Measurements from ENCODE around the gene PLAGL1.

PLAGL1 gene

GRCh38 chr6:144008846-144009245, 787 bp upstream of the PLAGL1 start:
- DNase-seq = no peak

GRCh38 chr6:144007478-144008119, 460 bp downstream of the PLAGL1 start:
- DNase-seq = no peak

GRCh38 chr6:144006736-144007477, 1.2 kb downstream of the PLAGL1 start:
- no peak for DNase-seq

GRCh38 chr6:143999406-143999805, 8.7 kb downstream of the PLAGL1 start:
- DNase-seq = no peak

- no peak for DNase-seq
Measured at GRCh38 chr6:143998686-143999085, 9.4 kb downstream of the PLAGL1 start.

GRCh38 chr6:143993965-143994646, 14.0 kb downstream of the PLAGL1 start:
- DNase-seq = no peak

GRCh38 chr6:143992285-143992684, 15.8 kb downstream of the PLAGL1 start:
- DNase-seq = no peak

- DNase-seq = no peak
Measured at GRCh38 chr6:143986463-143987065, 21.5 kb downstream of the PLAGL1 start.

- DNase-seq = no peak
Measured at GRCh38 chr6:143984666-143985065, 23.4 kb downstream of the PLAGL1 start.

GRCh38 chr6:143982968-143983367, 25.1 kb downstream of the PLAGL1 start:
- no peak for DNase-seq

GRCh38 chr6:143980921-143981320, 27.1 kb downstream of the PLAGL1 start:
- no peak for DNase-seq

GRCh38 chr6:143976806-143977349, 31.2 kb downstream of the PLAGL1 start:
- no peak for DNase-seq

- no peak for DNase-seq
Measured at GRCh38 chr6:143974089-143974488, 34.0 kb downstream of the PLAGL1 start.

GRCh38 chr6:143973097-143973966, 34.7 kb downstream of the PLAGL1 start:
- no peak for DNase-seq

- no peak for DNase-seq
Measured at GRCh38 chr6:143971482-143972205, 36.4 kb downstream of the PLAGL1 start.

- DNase-seq = no peak
Measured at GRCh38 chr6:143970456-143971218, 37.4 kb downstream of the PLAGL1 start.

GRCh38 chr6:143969077-143969476, 39.0 kb downstream of the PLAGL1 start:
- DNase-seq = no peak

- no peak for DNase-seq
Measured at GRCh38 chr6:143967706-143968376, 40.2 kb downstream of the PLAGL1 start.

- DNase-seq = no peak
Measured at GRCh38 chr6:143966312-143966711, 41.7 kb downstream of the PLAGL1 start.

- no peak for DNase-seq
Measured at GRCh38 chr6:143965503-143966171, 42.4 kb downstream of the PLAGL1 start.
